WTC11 (cell line): ENCODE results near the gene WNT11.

Experiments used
- NFYB ChIP-seq: sonication (generic); formaldehyde crosslinking; conservative IDR thresholded peaks from 2 replicates; pipeline ENCODE4 v1.8.0; 2022; ENCODE audit warnings: low read depth, missing genetic modification reagents
- ZNF232 ChIP-seq: sonication (generic); formaldehyde crosslinking; IDR thresholded peaks from 2 replicates; pipeline ENCODE4 v1.8.0; 2022; ENCODE audit warnings: mild to moderate bottlenecking, missing genetic modification reagents
- TF ChIP-seq, protein P1 (sequence below): fragments of 200-600 bp; IDR thresholded peaks from 2 replicates; pipeline ENCODE4 v1.8.0; 2022; ENCODE audit warnings: antibody characterized with exemption
- TF ChIP-seq, protein P2 (sequence below): sonication (generic); formaldehyde crosslinking; conservative IDR thresholded peaks from 2 replicates; pipeline ENCODE4 v1.8.1; 2023; ENCODE audit warnings: mild to moderate bottlenecking, low read depth, missing genetic modification reagents, moderate library complexity

DNA sequence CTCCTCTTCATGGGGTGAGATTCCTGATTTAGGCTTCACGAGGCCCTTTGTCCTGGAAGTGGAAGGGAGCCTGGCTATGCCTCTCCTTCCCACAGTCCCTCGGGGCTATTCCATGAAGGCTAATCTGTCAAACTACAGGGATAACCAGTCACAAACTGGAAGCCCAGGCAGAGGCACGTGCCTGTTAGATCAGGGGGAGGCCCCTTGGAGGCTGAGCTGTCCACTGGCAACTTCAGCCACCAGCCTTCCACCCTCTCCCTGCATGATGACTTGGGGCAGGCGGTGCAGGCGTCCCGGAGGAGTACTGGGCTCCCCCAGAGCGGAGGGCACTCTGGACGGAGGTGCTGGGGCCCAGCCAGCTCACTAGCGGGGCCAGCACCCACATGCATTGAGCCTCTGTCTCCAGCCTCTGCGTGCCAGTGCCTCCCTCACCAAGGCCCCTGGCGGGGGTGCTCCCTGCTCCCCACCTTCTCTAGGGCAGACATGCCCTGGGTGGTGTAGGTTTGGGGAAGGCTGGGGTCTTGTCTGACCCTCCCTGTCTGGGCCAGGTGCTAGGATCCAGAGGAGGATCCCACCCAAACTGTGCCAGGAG lies 42.9 kb downstream of the WNT11 start:
- TF ChIP-seq, protein P1, sequence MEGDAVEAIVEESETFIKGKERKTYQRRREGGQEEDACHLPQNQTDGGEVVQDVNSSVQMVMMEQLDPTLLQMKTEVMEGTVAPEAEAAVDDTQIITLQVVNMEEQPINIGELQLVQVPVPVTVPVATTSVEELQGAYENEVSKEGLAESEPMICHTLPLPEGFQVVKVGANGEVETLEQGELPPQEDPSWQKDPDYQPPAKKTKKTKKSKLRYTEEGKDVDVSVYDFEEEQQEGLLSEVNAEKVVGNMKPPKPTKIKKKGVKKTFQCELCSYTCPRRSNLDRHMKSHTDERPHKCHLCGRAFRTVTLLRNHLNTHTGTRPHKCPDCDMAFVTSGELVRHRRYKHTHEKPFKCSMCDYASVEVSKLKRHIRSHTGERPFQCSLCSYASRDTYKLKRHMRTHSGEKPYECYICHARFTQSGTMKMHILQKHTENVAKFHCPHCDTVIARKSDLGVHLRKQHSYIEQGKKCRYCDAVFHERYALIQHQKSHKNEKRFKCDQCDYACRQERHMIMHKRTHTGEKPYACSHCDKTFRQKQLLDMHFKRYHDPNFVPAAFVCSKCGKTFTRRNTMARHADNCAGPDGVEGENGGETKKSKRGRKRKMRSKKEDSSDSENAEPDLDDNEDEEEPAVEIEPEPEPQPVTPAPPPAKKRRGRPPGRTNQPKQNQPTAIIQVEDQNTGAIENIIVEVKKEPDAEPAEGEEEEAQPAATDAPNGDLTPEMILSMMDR, result no peak
- TF ChIP-seq NFYB (CRISPR knock-in tag), result no peak
- TF ChIP-seq, protein P2, sequence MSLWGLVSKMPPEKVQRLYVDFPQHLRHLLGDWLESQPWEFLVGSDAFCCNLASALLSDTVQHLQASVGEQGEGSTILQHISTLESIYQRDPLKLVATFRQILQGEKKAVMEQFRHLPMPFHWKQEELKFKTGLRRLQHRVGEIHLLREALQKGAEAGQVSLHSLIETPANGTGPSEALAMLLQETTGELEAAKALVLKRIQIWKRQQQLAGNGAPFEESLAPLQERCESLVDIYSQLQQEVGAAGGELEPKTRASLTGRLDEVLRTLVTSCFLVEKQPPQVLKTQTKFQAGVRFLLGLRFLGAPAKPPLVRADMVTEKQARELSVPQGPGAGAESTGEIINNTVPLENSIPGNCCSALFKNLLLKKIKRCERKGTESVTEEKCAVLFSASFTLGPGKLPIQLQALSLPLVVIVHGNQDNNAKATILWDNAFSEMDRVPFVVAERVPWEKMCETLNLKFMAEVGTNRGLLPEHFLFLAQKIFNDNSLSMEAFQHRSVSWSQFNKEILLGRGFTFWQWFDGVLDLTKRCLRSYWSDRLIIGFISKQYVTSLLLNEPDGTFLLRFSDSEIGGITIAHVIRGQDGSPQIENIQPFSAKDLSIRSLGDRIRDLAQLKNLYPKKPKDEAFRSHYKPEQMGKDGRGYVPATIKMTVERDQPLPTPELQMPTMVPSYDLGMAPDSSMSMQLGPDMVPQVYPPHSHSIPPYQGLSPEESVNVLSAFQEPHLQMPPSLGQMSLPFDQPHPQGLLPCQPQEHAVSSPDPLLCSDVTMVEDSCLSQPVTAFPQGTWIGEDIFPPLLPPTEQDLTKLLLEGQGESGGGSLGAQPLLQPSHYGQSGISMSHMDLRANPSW (CRISPR knock-in tag), result no peak
- no peak for TF ChIP-seq ZNF232
